SK-N-MC (cell line): ENCODE results near the gene PACSIN2.

ENCODE experiments used
- EZH2 ChIP-seq: fragments of 200-600 bp; sonication (generic); IDR thresholded peaks from one replicate; pipeline ENCODE4 v1.6.1; 2017; ENCODE audit warnings: antibody characterized with exemption
- FOXP2 ChIP-seq: optimal IDR thresholded peaks from 2 replicates; pipeline ENCODE3; 2011; ENCODE audit warnings: mild to moderate bottlenecking, moderate library complexity; ENCODE audit not compliant: insufficient read depth; ENCODE audit errors: extremely low read length, control extremely low read depth
- POLR2AphosphoS5 ChIP-seq: IDR thresholded peaks from 2 replicates; pipeline ENCODE4 v1.6.1; 2012; ENCODE audit warnings: mild to moderate bottlenecking, low read depth, low read length, borderline replicate concordance

DNA sequence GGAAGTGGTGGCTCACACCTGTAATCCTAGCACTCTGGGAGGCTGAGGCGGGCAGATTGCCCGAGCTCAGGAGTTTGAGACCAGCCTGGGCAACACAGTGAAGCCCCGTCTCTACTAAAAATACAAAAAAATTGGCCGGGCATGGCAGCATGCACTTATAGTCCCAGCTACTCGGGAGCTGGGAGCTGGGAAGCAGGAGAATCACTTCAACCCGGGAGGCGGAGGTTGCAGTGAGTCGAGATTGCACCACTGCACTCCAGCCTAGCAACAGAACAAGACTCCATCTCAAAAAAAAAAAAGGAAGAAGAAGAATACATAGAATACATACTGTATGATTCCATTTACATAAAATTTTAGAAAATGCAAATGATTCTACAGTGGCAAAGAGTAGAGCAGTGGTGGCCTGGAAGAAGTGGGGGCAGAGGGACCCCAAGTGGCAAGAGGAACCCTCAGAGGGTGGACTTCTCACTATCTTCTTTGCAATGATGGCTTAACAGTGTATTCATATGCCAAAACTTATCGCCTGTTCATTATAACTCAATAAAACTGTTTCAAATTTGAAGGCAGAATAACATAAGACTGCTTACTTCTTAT lies 22.0 kb downstream of the PACSIN2 start:
- TF ChIP-seq EZH2 (no peak), POLR2AphosphoS5 (no peak), FOXP2 (no peak)
